Natural killer cell treated with Interleukin-12 subunit alpha and Interleukin-12 subunit beta and Interleukin-15 and Interleukin-18, amount 100 ng/mL, for 72 hours (primary cell): Measurements from ENCODE around the gene REPS1. TPM values are rescaled to one million over a fixed set of nuclear protein-coding genes. Genes with fewer than 3 reads are reported as not detected.
"Not testable (repeated sequence)": the region's sequence is repeated elsewhere in the genome, so short reads cannot be mapped to it uniquely, and the experiment has no call there.

Experiments used
- ATAC-seq, 2 donors: fragments of 150-1000 bp; cut with Tn5 transposase in 1 of 2; sonication (Bioruptor Pico), chemical (Tn5 transposase) in 1 of 2; 2 replicates each; pipeline ENCODE4 v1.10.0; 2021
- DNase-seq: peaks from one replicate; pipeline ENCODE4 v3.0.0; 2022; ENCODE audit warnings: low spot score
- H3K27ac Mint-ChIP-seq, 2 donors: 1 replicate in 1 of 2; 2 replicates in 1 of 2; pipeline ENCODE4 v1.8.0; 2022; ENCODE audit warnings: mixed read lengths in 2 of 2, mild to moderate bottlenecking in 1 of 2, moderate library complexity in 1 of 2
- H3K27me3 Mint-ChIP-seq, 2 donors: 1 replicate in 1 of 2; 2 replicates in 1 of 2; pipeline ENCODE4 v1.8.0; 2022; ENCODE audit warnings: mixed read lengths in 2 of 2
- H3K36me3 Mint-ChIP-seq: one replicate; pipeline ENCODE4 v1.8.0; 2022; ENCODE audit warnings: mixed read lengths
- H3K4me1 Mint-ChIP-seq, 2 donors: 1 replicate in 1 of 2; 2 replicates in 1 of 2; pipeline ENCODE4 v1.8.0; 2022; ENCODE audit warnings: low read depth in 2 of 2, mixed read lengths in 2 of 2, mild to moderate bottlenecking in 1 of 2
- H3K4me3 Mint-ChIP-seq: one replicate; pipeline ENCODE4 v1.8.0; 2022; ENCODE audit warnings: mixed read lengths
- H3K9me3 Mint-ChIP-seq: 2 replicates; pipeline ENCODE4 v1.8.0; 2022; ENCODE audit warnings: mixed read lengths
- total RNA-seq, 2 donors: library from RNA; stranded (reverse); gene quantifications; one replicate each; pipeline ENCODE4 v1.2.3, GENCODE V29; 2022

Gene REPS1
- total RNA-seq, 2 donors from 2014 or later: 43.4 to 68.6 TPM

DNA sequence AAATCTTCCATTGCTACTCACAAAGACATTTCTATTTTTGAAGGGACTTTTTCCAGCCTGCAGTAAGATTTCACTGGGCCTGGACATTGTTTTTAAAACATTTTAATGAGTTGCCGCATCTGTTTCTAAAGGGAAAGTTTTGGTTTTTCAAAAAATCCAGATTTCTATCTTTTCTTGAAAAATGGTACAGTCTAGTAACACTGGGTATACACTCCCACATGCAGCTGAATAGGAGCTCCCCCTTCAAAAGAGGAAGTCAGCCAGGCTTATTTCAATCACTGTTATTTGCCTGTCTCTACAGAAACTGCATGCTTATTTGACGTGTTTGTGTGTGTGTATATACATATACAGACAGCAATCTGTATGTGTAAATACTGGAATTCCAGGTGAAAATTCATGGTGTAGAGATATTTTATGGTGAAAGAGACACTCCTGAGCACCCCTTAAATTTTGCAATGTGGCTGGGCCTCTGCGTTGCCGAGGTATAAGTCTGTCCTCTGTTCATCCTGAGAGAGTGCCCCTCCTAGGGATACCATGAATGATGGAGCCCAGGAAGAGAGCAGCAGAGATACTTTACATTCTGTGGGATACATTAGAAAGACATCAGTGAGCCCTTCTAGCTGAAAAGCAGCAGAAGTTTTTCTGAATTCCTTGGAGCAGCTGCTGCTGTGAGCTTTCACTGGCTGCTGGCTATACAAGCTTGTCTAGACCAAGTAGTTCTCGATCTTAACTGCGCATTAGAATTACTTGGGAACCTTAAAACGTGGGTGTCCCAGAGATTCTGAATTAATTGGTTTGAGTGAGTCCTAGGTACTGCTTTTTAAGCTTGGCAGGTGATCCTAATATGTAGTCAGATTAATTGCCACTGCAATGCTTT, 28.5 kb upstream of the REPS1 start:
- DNase-seq: no peak
- no peaks in the 10 kb centered on the region for H3K36me3 Mint-ChIP-seq
- H3K27ac Mint-ChIP-seq: no peak overlapping the region
- H3K27me3 Mint-ChIP-seq: peaks cover 4 to 14% of the 10 kb centered on the region in 2 donors
- no peaks in the 10 kb centered on the region for H3K4me1 Mint-ChIP-seq
- no peak overlapping the region for H3K4me3 Mint-ChIP-seq
- ATAC-seq: no peak
- H3K9me3 Mint-ChIP-seq: no peaks in the 10 kb centered on the region

DNA sequence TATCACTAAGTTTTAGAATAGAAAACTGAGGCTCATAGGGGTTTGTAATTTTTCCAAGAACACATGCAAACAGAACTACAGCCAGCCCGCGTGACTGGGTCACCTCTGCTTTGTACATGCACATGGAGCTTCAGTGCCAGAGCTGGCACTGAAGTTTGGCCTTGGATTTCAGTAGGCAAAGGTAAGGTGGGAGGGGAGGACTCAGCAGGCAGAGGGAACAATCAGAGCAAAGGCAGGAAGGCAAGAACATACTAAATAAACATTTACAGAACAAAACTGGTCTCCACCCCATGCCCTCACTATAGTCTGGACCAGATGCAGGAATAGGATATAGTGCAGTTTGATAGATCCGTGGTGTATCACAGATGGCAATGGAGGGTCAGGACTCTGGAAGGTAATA, 26.9 kb upstream of the REPS1 start:
- Mint-ChIP-seq H3K4me3 (no peak overlapping the region), H3K27me3 (peaks cover 4 to 14% of the 10 kb centered on the region in 2 donors), H3K4me1 (no peaks in the 10 kb centered on the region), H3K9me3 (no peaks in the 10 kb centered on the region), H3K36me3 (no peaks in the 10 kb centered on the region), H3K27ac (no peak overlapping the region)
- ATAC-seq (no peak), DNase-seq (no peak)

DNA sequence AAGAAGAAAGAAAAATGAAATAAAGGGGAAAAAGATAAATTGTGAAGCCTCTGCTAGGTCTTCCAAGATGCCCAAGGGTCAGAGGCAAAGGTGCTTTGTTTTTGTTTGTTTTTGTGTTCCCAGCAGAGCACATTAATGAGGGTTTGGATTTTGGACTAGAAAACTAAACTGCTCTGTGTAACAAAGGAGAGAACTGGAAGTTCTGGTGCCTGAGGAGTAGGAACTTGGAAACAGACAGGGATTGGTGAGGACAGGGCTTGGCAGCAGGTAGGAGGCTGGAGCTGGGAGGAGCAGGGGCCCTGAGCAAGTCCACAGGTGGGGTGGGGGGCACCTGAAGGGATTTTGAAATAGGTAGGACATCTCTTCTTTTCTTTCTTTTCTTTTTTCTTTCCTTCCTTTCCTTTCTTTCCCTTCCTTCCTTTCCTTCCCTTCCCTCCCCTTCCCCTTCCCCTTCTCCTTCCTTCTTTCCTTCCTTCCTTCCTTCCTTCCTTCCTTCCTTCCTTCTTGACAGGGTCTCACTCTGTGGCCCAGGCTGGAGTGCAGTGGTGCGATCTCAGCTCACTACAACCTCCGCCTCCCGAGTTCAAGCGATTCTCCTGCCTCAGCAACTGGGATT, 25.2 kb upstream of the REPS1 start:
- H3K4me1 Mint-ChIP-seq: no peaks in the 10 kb centered on the region
- no peak overlapping the region for H3K4me3 Mint-ChIP-seq
- no peaks in the 10 kb centered on the region for H3K9me3 Mint-ChIP-seq
- no peaks in the 10 kb centered on the region for H3K36me3 Mint-ChIP-seq
- ATAC-seq (no peak), DNase-seq (no peak)
- H3K27me3 Mint-ChIP-seq: peaks cover 2 to 9% of the 10 kb centered on the region in 2 donors
- no peak overlapping the region for H3K27ac Mint-ChIP-seq

DNA sequence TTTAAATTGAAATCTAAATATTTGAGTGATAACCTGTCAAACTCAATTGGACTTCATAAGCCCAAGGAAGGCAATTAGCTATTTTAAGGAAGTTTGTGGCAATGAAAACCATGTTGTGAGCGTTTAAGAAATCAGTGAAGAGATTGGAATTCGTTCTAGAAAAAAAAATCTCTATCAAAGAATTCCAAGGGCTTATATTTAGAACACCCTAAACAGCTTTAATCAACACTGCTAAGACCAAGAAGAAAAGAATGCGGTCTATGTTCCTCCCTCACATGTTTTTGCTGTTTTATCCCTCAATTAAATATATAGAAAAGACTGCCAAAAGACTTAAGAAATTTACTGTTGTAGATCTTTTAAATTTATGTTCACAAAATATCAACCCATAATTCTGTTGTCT, 23.9 kb upstream of the REPS1 start:
- Mint-ChIP-seq H3K9me3 (no peaks in the 10 kb centered on the region), H3K27ac (no peak overlapping the region), H3K4me3 (no peak overlapping the region), H3K36me3 (no peaks in the 10 kb centered on the region), H3K4me1 (no peaks in the 10 kb centered on the region), H3K27me3 (peaks cover 2 to 7% of the 10 kb centered on the region in 2 donors)
- ATAC-seq: no peak
- no peak for DNase-seq

DNA sequence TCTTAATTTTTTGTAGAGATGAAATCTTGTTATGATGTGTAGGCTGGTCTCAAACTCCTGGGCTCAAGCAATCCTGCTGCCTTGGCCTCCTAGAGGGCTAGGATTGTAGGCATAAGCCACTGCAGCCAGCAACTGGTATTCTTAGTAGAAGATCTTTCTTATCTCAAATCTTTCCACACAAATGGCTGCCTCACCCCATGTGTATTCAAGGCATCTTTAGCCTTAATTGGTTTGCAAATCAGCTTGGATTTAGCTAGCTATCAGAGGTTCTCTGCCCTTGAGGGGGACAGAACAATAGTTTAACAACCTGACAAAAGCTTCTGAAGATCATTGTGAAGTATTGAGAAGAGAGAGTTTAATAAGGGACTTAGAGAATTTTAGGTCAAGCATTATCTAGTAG, 22.6 kb upstream of the REPS1 start:
- no peaks in the 10 kb centered on the region for H3K9me3 Mint-ChIP-seq
- ATAC-seq: no peak
- peaks cover 2 to 7% of the 10 kb centered on the region in 2 donors for H3K27me3 Mint-ChIP-seq
- no peak overlapping the region for H3K4me3 Mint-ChIP-seq
- no peak overlapping the region for H3K27ac Mint-ChIP-seq
- H3K4me1 Mint-ChIP-seq: no peaks in the 10 kb centered on the region
- H3K36me3 Mint-ChIP-seq: no peaks in the 10 kb centered on the region
- DNase-seq: no peak

DNA sequence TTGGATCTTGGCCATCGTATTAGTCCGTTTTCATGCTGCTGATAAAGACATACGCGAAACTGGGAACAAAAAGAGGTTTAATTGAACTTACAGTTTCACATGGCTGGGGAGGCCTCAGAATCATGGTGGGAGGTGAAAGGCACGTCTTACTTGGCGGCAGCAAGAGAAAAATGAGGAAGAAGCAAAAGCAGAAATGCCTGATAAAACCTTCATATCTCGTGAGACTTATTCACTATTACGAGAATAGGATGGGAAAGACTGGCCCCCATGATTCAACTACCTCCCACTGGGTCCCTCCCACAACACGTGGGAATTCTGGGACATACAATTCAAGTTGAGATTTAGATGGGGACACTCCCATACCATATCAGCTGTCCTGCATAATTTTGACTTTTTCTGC, 20.1 kb upstream of the REPS1 start:
- DNase-seq (no peak), ATAC-seq (no peak)
- Mint-ChIP-seq H3K36me3 (no peaks in the 10 kb centered on the region), H3K27me3 (peaks cover 5 to 7% of the 10 kb centered on the region in 2 donors), H3K4me3 (no peak overlapping the region), H3K4me1 (no peaks in the 10 kb centered on the region), H3K27ac (no peak overlapping the region), H3K9me3 (no peaks in the 10 kb centered on the region)

DNA sequence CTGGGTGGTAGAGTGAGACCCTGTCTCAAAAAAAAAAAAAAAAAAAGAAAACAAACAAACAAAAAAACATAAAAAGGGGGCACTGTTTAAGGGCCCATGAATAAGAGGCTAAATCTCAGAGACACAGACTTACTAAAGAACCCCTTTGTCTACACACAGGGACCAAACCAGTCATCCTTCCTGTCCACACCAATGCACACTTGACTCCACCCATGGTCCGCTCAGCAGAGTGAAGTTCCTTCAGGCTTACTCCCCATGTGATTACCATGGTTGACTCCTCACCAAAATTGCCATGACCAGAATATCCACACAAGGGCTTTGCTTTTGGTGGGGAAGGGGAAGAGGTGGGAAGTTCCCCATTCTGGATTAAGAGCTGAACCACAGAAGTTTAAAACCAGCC, 19.4 kb upstream of the REPS1 start:
- ATAC-seq: no peak
- peaks cover 5 to 7% of the 10 kb centered on the region in 2 donors for H3K27me3 Mint-ChIP-seq
- no peak overlapping the region for H3K4me3 Mint-ChIP-seq
- no peaks in the 10 kb centered on the region for H3K9me3 Mint-ChIP-seq
- no peaks in the 10 kb centered on the region for H3K36me3 Mint-ChIP-seq
- no peaks in the 10 kb centered on the region for H3K4me1 Mint-ChIP-seq
- no peak for DNase-seq
- H3K27ac Mint-ChIP-seq: no peak overlapping the region

DNA sequence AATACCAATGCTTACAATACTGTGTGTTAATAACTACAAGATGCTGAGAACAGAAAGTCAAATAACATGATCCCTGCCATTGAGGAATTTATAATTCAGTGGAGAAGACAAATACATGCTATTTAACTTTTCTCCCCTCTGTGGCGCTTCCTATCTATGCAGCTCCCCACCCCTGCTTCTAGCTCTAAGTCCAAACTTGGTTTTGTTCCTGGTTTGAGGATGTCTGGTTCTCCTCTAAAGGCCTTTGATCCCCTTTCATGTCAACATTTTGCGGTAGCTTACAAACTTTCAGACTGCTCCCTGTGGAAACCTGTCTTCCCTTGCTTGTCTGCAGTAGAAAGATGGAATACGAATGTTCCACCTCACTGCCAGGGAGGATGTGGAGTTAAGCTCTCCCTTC, 18.4 kb upstream of the REPS1 start:
- no peak overlapping the region for H3K4me3 Mint-ChIP-seq
- H3K27me3 Mint-ChIP-seq: peaks cover 0 to 5% of the 10 kb centered on the region in 2 donors
- ATAC-seq: no peak
- no peak overlapping the region for H3K27ac Mint-ChIP-seq
- DNase-seq: no peak
- no peaks in the 10 kb centered on the region for H3K4me1 Mint-ChIP-seq
- H3K36me3 Mint-ChIP-seq: no peaks in the 10 kb centered on the region
- no peaks in the 10 kb centered on the region for H3K9me3 Mint-ChIP-seq

DNA sequence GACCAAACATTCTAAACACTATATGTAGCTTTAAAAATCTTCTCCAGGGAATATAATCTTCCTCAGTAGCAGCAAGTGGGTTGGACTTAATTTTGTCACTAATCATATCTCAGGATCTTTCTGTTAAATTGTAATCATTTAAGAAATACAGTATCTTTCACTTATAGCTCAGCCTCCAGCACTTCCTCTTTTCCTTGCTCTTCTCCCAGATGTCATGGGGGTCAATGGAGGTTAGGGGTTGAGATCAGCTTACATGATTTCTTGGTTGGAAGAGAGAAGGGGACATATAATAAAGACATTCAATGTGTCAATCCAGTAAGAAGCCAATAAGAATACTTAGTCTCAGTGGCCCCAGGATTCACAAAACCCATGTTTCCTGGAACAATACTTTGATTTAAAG, 15.7 kb upstream of the REPS1 start:
- Mint-ChIP-seq H3K27me3 (peaks cover 0 to 5% of the 10 kb centered on the region in 2 donors), H3K4me3 (no peak overlapping the region), H3K36me3 (no peaks in the 10 kb centered on the region), H3K27ac (no peak overlapping the region), H3K4me1 (no peaks in the 10 kb centered on the region), H3K9me3 (no peaks in the 10 kb centered on the region)
- no peak for DNase-seq
- no peak for ATAC-seq

DNA sequence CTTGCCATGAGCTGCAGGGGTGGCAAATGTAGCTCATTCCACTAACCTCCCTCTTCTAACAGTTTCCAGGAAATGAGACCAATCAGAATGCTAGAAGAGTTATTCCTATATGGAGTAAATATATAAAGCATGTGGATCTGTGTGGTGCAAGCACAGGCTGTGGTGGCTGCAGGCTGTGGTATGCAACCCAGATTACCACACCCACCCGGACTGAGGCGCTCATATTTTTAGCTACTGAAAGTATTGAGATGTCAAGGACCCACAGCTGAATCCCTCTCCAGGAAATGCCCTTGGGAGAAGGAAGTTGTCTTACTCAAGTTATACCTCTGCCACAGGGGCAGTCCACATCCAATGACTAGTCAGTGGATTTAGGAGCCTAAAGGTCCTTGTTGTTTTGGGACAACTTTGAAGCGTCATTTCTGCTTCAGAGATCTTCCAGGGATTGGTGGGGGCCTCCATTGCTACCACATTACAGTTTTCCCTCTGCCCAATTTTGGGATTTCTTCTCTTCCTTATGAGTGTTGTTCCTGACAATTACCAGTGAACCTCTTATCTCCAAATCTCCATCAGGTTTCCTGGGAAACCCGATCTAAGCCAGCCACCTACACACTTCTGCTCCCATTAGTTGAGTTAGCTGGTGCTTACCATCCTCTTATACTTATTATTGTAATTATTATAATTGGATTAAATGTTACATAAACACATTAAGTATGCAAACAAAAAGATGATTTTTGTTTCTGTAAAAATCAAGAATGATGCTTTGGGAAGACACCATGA, 12.1 kb upstream of the REPS1 start:
- no peaks in the 10 kb centered on the region for H3K36me3 Mint-ChIP-seq
- no peaks in the 10 kb centered on the region for H3K4me1 Mint-ChIP-seq
- H3K4me3 Mint-ChIP-seq: no peak overlapping the region

DNA sequence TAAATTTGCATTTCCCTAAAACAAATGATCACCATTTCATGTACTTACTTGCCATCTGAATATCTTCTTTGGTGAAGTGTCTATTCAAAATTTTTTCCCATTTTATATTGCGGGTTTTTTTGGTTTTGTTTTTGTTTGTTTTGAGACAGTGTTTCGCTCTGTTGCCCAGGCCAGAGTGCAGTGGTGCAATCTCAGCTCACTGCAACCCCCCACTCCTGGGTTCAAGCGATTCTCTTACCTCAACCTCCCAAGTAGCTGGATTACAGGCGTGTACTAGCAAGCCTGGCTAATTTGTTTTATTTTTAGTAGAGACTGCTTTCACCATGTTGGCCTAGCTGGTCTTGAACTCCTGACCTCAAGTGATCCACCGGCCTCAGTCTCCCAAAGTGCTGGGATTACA, 9.1 kb upstream of the REPS1 start:
- no peaks in the 10 kb centered on the region for H3K36me3 Mint-ChIP-seq
- peaks cover 4 to 7% of the 10 kb centered on the region in 2 donors for H3K27me3 Mint-ChIP-seq
- H3K4me1 Mint-ChIP-seq: no peaks in the 10 kb centered on the region
- DNase-seq (no peak), ATAC-seq (no peak)
- no peaks in the 10 kb centered on the region for H3K9me3 Mint-ChIP-seq
- no peak overlapping the region for H3K4me3 Mint-ChIP-seq
- H3K27ac Mint-ChIP-seq: no peak overlapping the region

More for the DNA sequence above, 12.1 kb upstream of the REPS1 start:
- ATAC-seq: peak in 1 of 2 donors; percentile 27
- Mint-ChIP-seq H3K27ac (no peak overlapping the region), H3K9me3 (no peaks in the 10 kb centered on the region), H3K27me3 (peaks cover 0 to 4% of the 10 kb centered on the region in 2 donors)
- DNase-seq: no peak

DNA sequence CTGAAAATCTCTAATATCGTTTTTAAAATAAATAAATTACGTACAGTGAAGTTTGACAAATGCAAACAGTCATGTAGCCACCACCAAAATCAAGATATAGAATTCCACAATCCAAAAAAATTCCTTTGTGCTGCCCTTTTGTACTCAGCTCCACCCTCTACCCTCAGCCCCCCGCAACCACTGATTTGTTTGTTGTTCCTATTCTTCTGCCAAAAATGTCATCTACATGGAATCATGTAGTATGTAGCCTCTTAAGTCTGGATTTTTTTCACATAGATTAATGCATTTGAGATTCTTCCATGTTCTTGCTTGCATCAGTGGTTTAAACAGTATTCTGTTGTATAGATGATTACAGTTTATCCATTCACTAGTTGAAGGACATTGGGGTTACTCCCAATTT, 8.5 kb upstream of the REPS1 start:
- no peak overlapping the region for H3K4me3 Mint-ChIP-seq
- H3K36me3 Mint-ChIP-seq: no peaks in the 10 kb centered on the region
- H3K9me3 Mint-ChIP-seq: no peaks in the 10 kb centered on the region
- H3K4me1 Mint-ChIP-seq: no peaks in the 10 kb centered on the region
- H3K27me3 Mint-ChIP-seq: peaks cover 5 to 7% of the 10 kb centered on the region in 2 donors
- H3K27ac Mint-ChIP-seq: no peak overlapping the region
- ATAC-seq (no peak), DNase-seq (no peak)

DNA sequence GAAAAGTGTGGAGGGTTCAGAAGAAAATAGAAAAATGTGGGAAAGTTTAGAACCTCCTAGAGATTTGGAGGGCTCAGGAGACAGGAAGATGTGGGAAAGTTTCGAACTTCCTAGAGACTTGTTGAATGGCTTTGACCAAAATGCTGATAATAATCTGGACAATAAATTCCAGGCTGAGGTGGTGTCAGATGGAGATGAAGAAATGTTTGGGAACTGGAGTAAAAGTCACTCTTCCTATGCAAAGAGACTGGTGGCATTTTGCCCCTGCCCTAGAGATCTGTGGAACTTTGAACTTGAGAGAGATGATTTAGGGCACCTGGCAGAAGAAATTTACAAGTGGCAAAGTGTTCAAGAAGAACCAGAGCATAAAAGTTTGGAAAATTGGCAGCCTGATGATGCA, 5.4 kb upstream of the REPS1 start:
- not testable (repeated sequence) for H3K9me3 Mint-ChIP-seq, H3K4me1 Mint-ChIP-seq, H3K4me3 Mint-ChIP-seq, DNase-seq, H3K27ac Mint-ChIP-seq, H3K36me3 Mint-ChIP-seq, H3K27me3 Mint-ChIP-seq, ATAC-seq

DNA sequence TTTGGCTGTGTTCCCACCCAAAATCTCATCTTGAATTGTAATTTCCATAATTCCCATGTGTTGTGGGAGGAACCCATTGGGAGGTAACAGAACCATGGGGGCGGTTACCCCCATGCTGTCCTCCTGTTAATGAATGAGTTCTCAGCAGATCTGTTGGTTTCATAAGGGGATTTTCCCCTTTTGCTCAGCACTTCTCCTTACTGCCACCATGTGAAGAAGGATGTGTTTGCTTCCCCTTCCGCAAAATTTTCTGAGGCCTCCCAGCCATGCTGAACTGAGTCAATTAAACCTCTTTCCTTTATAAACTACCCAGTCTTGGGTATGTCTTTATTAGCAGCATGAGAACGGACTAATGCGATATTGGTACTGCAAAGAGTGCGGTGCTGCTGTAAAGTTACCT, 4.9 kb upstream of the REPS1 start:
- H3K9me3 Mint-ChIP-seq, ATAC-seq, DNase-seq, H3K36me3 Mint-ChIP-seq, H3K4me1 Mint-ChIP-seq, H3K4me3 Mint-ChIP-seq, H3K27ac Mint-ChIP-seq, H3K27me3 Mint-ChIP-seq: not testable (repeated sequence)
